ENCODE data around the gene AIP. TPM values are rescaled to one million over a fixed set of nuclear protein-coding genes. Genes with fewer than 3 reads are reported as not detected.
A peak's percentile ranks its signal among the peaks of the same experiment; 100 is the strongest.
"Not testable (repeated sequence)": the region's sequence is repeated elsewhere in the genome, so short reads cannot be mapped to it uniquely, and the experiment has no call there.

AIP gene
- total RNA-seq, 1 experiment from 2014 or later = 110 TPM

DNA sequence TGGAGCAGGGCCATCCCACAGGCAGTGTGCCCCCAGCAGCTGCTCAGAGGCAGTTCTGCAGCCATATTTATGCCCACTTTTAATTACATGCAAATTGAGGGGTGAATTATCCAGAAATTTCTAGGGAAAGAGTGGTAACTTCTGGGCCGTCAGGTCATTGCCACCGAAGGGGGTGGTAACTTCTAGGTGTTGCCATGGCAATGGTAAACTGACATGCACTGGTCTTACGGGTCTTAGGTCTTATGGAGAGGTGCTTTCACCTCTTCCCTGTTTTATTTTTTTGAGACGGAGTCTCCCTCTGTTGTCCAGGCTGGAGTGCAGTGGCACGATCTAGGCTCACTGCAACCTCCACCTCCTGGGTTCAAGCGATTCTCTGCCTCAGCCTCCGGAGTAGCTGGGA is 9.9 kb upstream of the AIP start:
- H3K27ac Mint-ChIP-seq (ENCODE audit: unreplicated experiment) = no peak overlapping the region
- no peak overlapping the region for H3K4me3 Mint-ChIP-seq (ENCODE audit: unreplicated experiment)
- ChIA-PET POLR2A (no interaction called here), CTCF (interaction anchor here (0.7 kb wide), 1 partner anchor 52 kb away, joined by 4 read pairs; no protein-coding TSS in a partner anchor)
- H3K9me3 ChIP-seq = no peaks in the 10 kb centered on the region
- TF ChIP-seq, protein P1, sequence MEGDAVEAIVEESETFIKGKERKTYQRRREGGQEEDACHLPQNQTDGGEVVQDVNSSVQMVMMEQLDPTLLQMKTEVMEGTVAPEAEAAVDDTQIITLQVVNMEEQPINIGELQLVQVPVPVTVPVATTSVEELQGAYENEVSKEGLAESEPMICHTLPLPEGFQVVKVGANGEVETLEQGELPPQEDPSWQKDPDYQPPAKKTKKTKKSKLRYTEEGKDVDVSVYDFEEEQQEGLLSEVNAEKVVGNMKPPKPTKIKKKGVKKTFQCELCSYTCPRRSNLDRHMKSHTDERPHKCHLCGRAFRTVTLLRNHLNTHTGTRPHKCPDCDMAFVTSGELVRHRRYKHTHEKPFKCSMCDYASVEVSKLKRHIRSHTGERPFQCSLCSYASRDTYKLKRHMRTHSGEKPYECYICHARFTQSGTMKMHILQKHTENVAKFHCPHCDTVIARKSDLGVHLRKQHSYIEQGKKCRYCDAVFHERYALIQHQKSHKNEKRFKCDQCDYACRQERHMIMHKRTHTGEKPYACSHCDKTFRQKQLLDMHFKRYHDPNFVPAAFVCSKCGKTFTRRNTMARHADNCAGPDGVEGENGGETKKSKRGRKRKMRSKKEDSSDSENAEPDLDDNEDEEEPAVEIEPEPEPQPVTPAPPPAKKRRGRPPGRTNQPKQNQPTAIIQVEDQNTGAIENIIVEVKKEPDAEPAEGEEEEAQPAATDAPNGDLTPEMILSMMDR (IDR thresholded peaks at IDR 0.05; ENCODE audit: insufficient read depth in 1 of 2, low read depth in 1 of 2, low read length in 1 of 2, severe bottlenecking in 1 of 2, unreplicated experiment in 1 of 2) = no peak
- no peak overlapping the region for H3K4me3 ChIP-seq (ENCODE audit: low read depth, low read length)
- peaks cover 18% of the 10 kb centered on the region for H3K4me1 ChIP-seq
- intact Hi-C loops (cut with micrococcal nuclease; ENCODE audit: unreplicated experiment) = no loop called here
- peaks cover 8% of the 10 kb centered on the region for H3K36me3 Mint-ChIP-seq (ENCODE audit: insufficient read depth, unreplicated experiment)
- no peaks in the 10 kb centered on the region for H3K27me3 ChIP-seq (replicated peaks; ENCODE audit: control insufficient read depth, insufficient read depth, low read length)
- no peaks in the 10 kb centered on the region for H3K27me3 Mint-ChIP-seq (ENCODE audit: insufficient read depth, unreplicated experiment)
- no peaks in the 10 kb centered on the region for H3K36me3 ChIP-seq (ENCODE audit: control insufficient read depth, insufficient read depth, low read length)
- peaks cover 7% of the 10 kb centered on the region for H3K4me1 Mint-ChIP-seq (ENCODE audit: low read depth, unreplicated experiment)
- DNase-seq = no peak
- no TSS peak for BruUV-seq (replicated peaks)
- H3K9me3 Mint-ChIP-seq (ENCODE audit: unreplicated experiment) = no peaks in the 10 kb centered on the region

DNA sequence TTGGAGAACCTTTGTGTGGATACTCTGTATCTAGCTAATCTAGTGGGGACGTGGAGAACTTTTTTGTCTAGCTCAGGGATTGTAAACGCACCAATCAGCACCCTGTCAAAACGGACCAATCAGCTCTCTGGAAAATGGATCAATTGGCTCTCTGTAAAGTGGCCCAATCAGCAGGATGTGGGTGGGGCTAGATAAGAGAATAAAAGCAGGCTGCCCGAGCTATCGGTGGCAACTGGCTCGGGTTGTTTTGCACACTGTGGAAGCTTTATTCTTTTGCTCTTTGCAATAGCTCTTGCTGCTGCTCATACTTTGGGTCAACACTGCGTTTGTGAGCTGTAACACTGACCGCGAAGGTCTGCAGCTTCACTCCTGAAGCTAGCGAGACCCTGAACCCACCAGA is 6.1 kb upstream of the AIP start:
- peak overlapping the region; percentile 17 for H3K27ac Mint-ChIP-seq (ENCODE audit: unreplicated experiment)
- BruUV-seq (replicated peaks); H3K9me3 Mint-ChIP-seq (ENCODE audit: unreplicated experiment); H3K27me3 Mint-ChIP-seq (ENCODE audit: insufficient read depth, unreplicated experiment); H3K36me3 Mint-ChIP-seq (ENCODE audit: insufficient read depth, unreplicated experiment); H3K4me3 ChIP-seq (ENCODE audit: low read depth, low read length); H3K4me1 Mint-ChIP-seq (ENCODE audit: low read depth, unreplicated experiment); H3K36me3 ChIP-seq (ENCODE audit: control insufficient read depth, insufficient read depth, low read length); POLR2A ChIA-PET; H3K9me3 ChIP-seq; intact Hi-C loops (cut with micrococcal nuclease; ENCODE audit: unreplicated experiment); H3K27me3 ChIP-seq (replicated peaks; ENCODE audit: control insufficient read depth, insufficient read depth, low read length); H3K4me1 ChIP-seq; DNase-seq; H3K4me3 Mint-ChIP-seq (ENCODE audit: unreplicated experiment): not testable (repeated sequence)
- CTCF ChIA-PET = interaction anchor here (0.6 to 1.9 kb wide), 2 partner anchors 75 to 621 kb away, joined by 3 to 5 read pairs; partner anchors contain the start of gene PPP1CA

DNA sequence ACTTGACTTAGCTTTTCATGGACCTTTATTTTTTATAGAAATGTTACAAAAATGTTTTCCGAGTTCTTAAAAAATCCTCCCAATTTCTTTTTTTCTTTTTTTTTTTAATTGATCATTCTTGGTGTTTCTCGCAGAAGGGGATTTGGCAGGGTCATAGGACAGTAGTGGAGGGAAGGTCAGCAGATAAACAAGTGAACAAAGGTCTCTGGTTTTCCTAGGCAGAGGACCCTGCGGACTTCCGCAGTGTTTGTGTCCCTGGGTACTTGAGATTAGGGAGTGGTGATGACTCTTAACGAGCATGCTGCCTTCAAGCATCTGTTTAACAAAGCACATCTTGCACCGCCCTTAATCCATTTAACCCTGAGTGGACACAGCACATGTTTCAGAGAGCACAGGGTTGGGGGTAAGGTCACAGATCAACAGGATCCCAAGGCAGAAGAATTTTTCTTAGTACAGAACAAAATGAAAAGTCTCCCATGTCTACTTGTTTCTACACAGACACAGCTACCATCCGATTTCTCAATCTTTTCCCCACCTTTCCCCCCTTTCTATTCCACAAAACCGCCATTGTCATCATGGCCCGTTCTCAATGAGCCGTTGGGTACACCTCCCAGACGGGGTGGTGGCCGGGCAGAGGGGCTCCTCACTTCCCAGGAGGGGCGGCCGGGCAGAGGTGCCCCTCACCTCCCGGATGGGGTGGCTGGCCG is 5.3 kb upstream of the AIP start:
- H3K27me3 Mint-ChIP-seq (ENCODE audit: insufficient read depth, unreplicated experiment); H3K36me3 Mint-ChIP-seq (ENCODE audit: insufficient read depth, unreplicated experiment); BruUV-seq (replicated peaks); DNase-seq; H3K4me1 Mint-ChIP-seq (ENCODE audit: low read depth, unreplicated experiment); H3K36me3 ChIP-seq (ENCODE audit: control insufficient read depth, insufficient read depth, low read length); H3K27me3 ChIP-seq (replicated peaks; ENCODE audit: control insufficient read depth, insufficient read depth, low read length); H3K9me3 Mint-ChIP-seq (ENCODE audit: unreplicated experiment); intact Hi-C loops (cut with micrococcal nuclease; ENCODE audit: unreplicated experiment); H3K4me3 Mint-ChIP-seq (ENCODE audit: unreplicated experiment); H3K4me3 ChIP-seq (ENCODE audit: low read depth, low read length); H3K9me3 ChIP-seq; H3K4me1 ChIP-seq: not testable (repeated sequence)
- CTCF ChIA-PET = interaction anchor here (0.6 to 1.9 kb wide), 2 partner anchors 76 to 621 kb away, joined by 3 to 5 read pairs; partner anchors contain the start of gene PPP1CA
- POLR2A ChIA-PET = interaction anchor here (0.7 kb wide), 1 partner anchor 18 kb away, joined by 3 read pairs; no protein-coding TSS in a partner anchor
- peak overlapping the region; percentile 17 for H3K27ac Mint-ChIP-seq (ENCODE audit: unreplicated experiment)

DNA sequence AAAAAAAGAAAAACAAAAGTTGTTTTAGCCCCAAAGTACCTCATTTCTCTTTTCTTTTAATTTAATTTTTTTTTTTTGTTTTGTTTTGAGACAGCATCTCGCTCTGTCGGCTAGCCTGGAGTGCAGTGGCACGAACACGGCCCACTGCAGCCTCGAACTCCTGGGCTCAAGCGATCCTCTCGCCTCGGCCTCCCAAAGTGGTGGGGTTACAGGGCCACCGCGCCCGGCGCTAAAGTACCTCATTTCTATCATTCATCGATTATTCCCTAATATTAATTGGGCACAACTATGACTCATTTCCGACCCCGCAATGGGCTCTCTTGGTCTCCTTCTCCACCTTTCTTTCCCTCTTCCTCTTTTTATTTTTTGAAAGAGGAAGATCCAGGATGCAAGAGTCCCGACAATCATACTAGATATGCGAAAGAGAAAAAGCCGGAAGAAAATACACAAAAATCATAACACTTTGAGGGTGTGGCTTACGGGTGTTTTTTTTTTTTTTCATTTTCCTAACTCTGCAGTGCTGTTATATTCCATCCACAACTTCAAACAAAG is 475 bp upstream of the AIP start:
- Mint-ChIP-seq H3K9me3 (ENCODE audit: unreplicated experiment) (no peaks in the 10 kb centered on the region), H3K27ac (ENCODE audit: unreplicated experiment) (peak overlapping the region; percentile 99), H3K27me3 (ENCODE audit: insufficient read depth, unreplicated experiment) (no peaks in the 10 kb centered on the region), H3K4me1 (ENCODE audit: low read depth, unreplicated experiment) (peaks cover 24% of the 10 kb centered on the region), H3K36me3 (ENCODE audit: insufficient read depth, unreplicated experiment) (peaks cover 38% of the 10 kb centered on the region), H3K4me3 (ENCODE audit: unreplicated experiment) (peak overlapping the region; percentile 99)
- H3K27me3 ChIP-seq (replicated peaks; ENCODE audit: control insufficient read depth, insufficient read depth, low read length) = no peaks in the 10 kb centered on the region
- H3K4me1 ChIP-seq = peaks cover 4% of the 10 kb centered on the region; the same call in 1 of the 2 replicates
- no peak for DNase-seq
- ChIA-PET POLR2A (interaction anchor here (0.6 to 1.8 kb wide), 12 partner anchors 8 to 148 kb away, joined by 3 to 16 read pairs (median 5); partner anchors contain the start of genes GSTP1, NUDT8, PPP1CA and RAD9A), CTCF (interaction anchor here (0.6 to 2.1 kb wide), 6 partner anchors 14 to 131 kb away, joined by 3 to 14 read pairs (median 3); partner anchors contain the start of genes CLCF1, PPP1CA, RAD9A and TMEM134)
- no peaks in the 10 kb centered on the region for H3K9me3 ChIP-seq
- TSS peak; percentile 92 for BruUV-seq (replicated peaks)
- peaks cover 2% of the 10 kb centered on the region; the same call in 1 of the 2 replicates for H3K36me3 ChIP-seq (ENCODE audit: control insufficient read depth, insufficient read depth, low read length)
- TF ChIP-seq, protein P1 (IDR thresholded peaks at IDR 0.05; ENCODE audit: insufficient read depth in 1 of 2, low read depth in 1 of 2, low read length in 1 of 2, severe bottlenecking in 1 of 2, unreplicated experiment in 1 of 2) = no peak
- peak overlapping the region; percentile 48 for H3K4me3 ChIP-seq (ENCODE audit: low read depth, low read length)
- intact Hi-C loops (cut with micrococcal nuclease; ENCODE audit: unreplicated experiment) = loop anchor here (5.0 kb wide), 1 partner anchor 80 kb away; the partner anchor contains the start of genes PPP1CA and TBC1D10C
